ENCODE results near the gene MAPKAPK2.

DNA sequence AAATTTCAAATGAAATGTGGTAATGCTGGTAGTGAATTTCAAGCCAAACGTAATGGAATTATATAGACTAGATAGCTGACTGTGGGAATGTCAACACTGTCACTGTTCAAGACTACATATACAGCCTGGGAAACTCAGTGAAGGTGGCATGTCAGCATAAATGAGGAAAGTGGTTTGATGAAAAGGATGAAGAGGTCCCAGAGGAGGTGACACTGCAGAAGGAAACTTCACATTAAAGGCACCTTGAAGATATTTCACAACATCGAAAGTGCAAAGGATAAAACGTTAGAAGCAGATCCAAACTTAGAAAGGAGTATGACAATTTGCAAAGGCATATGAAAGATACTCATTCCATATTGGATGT is 25.7 kb downstream of the MAPKAPK2 start:
- no peak for TF ChIP-seq POLR2A (IDR thresholded peaks at IDR 0.05; ENCODE audit: low read depth, low read length)
- TF ChIP-seq TAF1 (IDR thresholded peaks at IDR 0.05; ENCODE audit: low read depth, low read length): no peak
- no peak for TF ChIP-seq SPI1 (IDR thresholded peaks at IDR 0.05; ENCODE audit: low read depth, low read length)
